ENCODE data around the gene STARD3NL. TPM values are rescaled to one million over a fixed set of nuclear protein-coding genes. Genes with fewer than 3 reads are reported as not detected.
"Not testable (repeated sequence)": the region's sequence is repeated elsewhere in the genome, so short reads cannot be mapped to it uniquely, and the experiment has no call there.

STARD3NL gene
- polyA plus RNA-seq, 1 donor (not counting 4 experiments of a cell fraction or from before 2014, with no cell fraction given): 45.1 TPM

GRCh38 chr7:38262545-38262944, 84.5 kb downstream of the STARD3NL start:
- no peak overlapping the region for H3K4me3 ChIP-seq (ENCODE audit: control insufficient read depth in 2 of 3, extremely low read depth in 1 of 3, insufficient read depth in 2 of 3, low read depth in 1 of 3, low read length in 3 of 3)
- no peaks in the 10 kb centered on the region for H3K27me3 ChIP-seq (ENCODE audit: control insufficient read depth, extremely low read depth, insufficient read depth, low read length)
- no peak overlapping the region for H3K9ac ChIP-seq (ENCODE audit: control insufficient read depth, extremely low read depth, insufficient read depth, low read length)
- dilution Hi-C loops (cut with MboI; ENCODE audit: extremely low pct_ligation_motif_present, low sequenced_read_pairs): no loop called here
- no peaks in the 10 kb centered on the region for H4K20me1 ChIP-seq (ENCODE audit: control insufficient read depth, extremely low read depth, insufficient read depth, low read length)
- FAIRE-seq (no peak), DNase-seq (ENCODE audit: low read depth, low spot score) (no peak)
- H3K36me3 ChIP-seq (ENCODE audit: control insufficient read depth in 2 of 2, extremely low read depth in 1 of 2, insufficient read depth in 2 of 2, low read length in 2 of 2): no peaks in the 10 kb centered on the region
- H3K4me1 ChIP-seq (ENCODE audit: control insufficient read depth, extremely low read depth, insufficient read depth, low read length): no peaks in the 10 kb centered on the region
- H3K27ac ChIP-seq (ENCODE audit: control insufficient read depth, insufficient read depth, low read length): no peak overlapping the region
- H3K9me1 ChIP-seq (ENCODE audit: control insufficient read depth, extremely low read depth, insufficient read depth, low read length): no peaks in the 10 kb centered on the region
- no peak overlapping the region for H3K4me2 ChIP-seq (ENCODE audit: control insufficient read depth, extremely low read depth, insufficient read depth, low read depth, low read length)
- H3K9me3 ChIP-seq (ENCODE audit: control insufficient read depth, low read depth, low read length): no peaks in the 10 kb centered on the region
- TF ChIP-seq CTCF (optimal IDR thresholded peaks at IDR 0.05 in 1 of 3, IDR thresholded peaks at IDR 0.05 in 1 of 3, conservative IDR thresholded peaks at IDR 0.05 in 1 of 3; ENCODE audit: extremely low read depth in 1 of 3, insufficient read depth in 2 of 3, low read length in 3 of 3): no peak
- no peak for TF ChIP-seq EZH2 (IDR thresholded peaks at IDR 0.05; ENCODE audit: low read length)
- no peak overlapping the region for H2AFZ ChIP-seq (ENCODE audit: control insufficient read depth, low read length)
- H3K79me2 ChIP-seq (ENCODE audit: control insufficient read depth, insufficient read depth, low read length): no peaks in the 10 kb centered on the region

- H3K4me1 ChIP-seq (ENCODE audit: control insufficient read depth, extremely low read depth, insufficient read depth, low read length); DNase-seq (ENCODE audit: low read depth, low spot score); FAIRE-seq; H3K27ac ChIP-seq (ENCODE audit: control insufficient read depth, insufficient read depth, low read length); H3K27me3 ChIP-seq (ENCODE audit: control insufficient read depth, extremely low read depth, insufficient read depth, low read length); H3K36me3 ChIP-seq (ENCODE audit: control insufficient read depth in 2 of 2, extremely low read depth in 1 of 2, insufficient read depth in 2 of 2, low read length in 2 of 2); H3K79me2 ChIP-seq (ENCODE audit: control insufficient read depth, insufficient read depth, low read length); H3K9ac ChIP-seq (ENCODE audit: control insufficient read depth, extremely low read depth, insufficient read depth, low read length); H2AFZ ChIP-seq (ENCODE audit: control insufficient read depth, low read length); H4K20me1 ChIP-seq (ENCODE audit: control insufficient read depth, extremely low read depth, insufficient read depth, low read length); H3K9me3 ChIP-seq (ENCODE audit: control insufficient read depth, low read depth, low read length); H3K9me1 ChIP-seq (ENCODE audit: control insufficient read depth, extremely low read depth, insufficient read depth, low read length); dilution Hi-C loops (cut with MboI; ENCODE audit: extremely low pct_ligation_motif_present, low sequenced_read_pairs); H3K4me2 ChIP-seq (ENCODE audit: control insufficient read depth, extremely low read depth, insufficient read depth, low read depth, low read length); H3K4me3 ChIP-seq (ENCODE audit: control insufficient read depth in 2 of 3, extremely low read depth in 1 of 3, insufficient read depth in 2 of 3, low read depth in 1 of 3, low read length in 3 of 3): not testable (repeated sequence)
Measured at GRCh38 chr7:38263274-38263673, 85.2 kb downstream of the STARD3NL start.

DNA sequence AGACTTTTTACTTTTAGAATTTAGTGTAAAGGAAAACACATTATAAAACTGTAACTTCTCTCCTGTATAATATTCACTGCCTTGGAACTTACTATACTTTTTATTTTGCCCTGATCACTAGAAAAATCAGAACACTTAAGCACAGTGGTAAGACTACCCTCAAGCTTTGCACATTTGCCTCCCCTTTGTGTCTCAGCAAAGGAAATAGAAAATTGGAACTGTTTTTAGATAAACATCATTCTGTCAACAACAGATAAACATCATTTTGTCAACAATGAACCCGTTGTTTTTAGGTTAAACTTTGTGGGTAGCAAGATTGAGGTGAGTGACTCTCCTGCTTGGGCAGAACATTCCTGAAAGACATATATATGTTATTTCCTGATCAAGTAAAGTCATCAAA, 86.6 kb downstream of the STARD3NL start:
- H2AFZ ChIP-seq (ENCODE audit: control insufficient read depth, low read length); H3K79me2 ChIP-seq (ENCODE audit: control insufficient read depth, insufficient read depth, low read length); H3K4me1 ChIP-seq (ENCODE audit: control insufficient read depth, extremely low read depth, insufficient read depth, low read length); H3K9ac ChIP-seq (ENCODE audit: control insufficient read depth, extremely low read depth, insufficient read depth, low read length); H3K27ac ChIP-seq (ENCODE audit: control insufficient read depth, insufficient read depth, low read length); H3K4me3 ChIP-seq (ENCODE audit: control insufficient read depth in 2 of 3, extremely low read depth in 1 of 3, insufficient read depth in 2 of 3, low read depth in 1 of 3, low read length in 3 of 3); H3K27me3 ChIP-seq (ENCODE audit: control insufficient read depth, extremely low read depth, insufficient read depth, low read length); H3K9me1 ChIP-seq (ENCODE audit: control insufficient read depth, extremely low read depth, insufficient read depth, low read length); H3K4me2 ChIP-seq (ENCODE audit: control insufficient read depth, extremely low read depth, insufficient read depth, low read depth, low read length); H3K9me3 ChIP-seq (ENCODE audit: control insufficient read depth, low read depth, low read length); dilution Hi-C loops (cut with MboI; ENCODE audit: extremely low pct_ligation_motif_present, low sequenced_read_pairs); FAIRE-seq; DNase-seq (ENCODE audit: low read depth, low spot score); H3K36me3 ChIP-seq (ENCODE audit: control insufficient read depth in 2 of 2, extremely low read depth in 1 of 2, insufficient read depth in 2 of 2, low read length in 2 of 2); H4K20me1 ChIP-seq (ENCODE audit: control insufficient read depth, extremely low read depth, insufficient read depth, low read length): not testable (repeated sequence)

GRCh38 chr7:38265958-38266357, 87.9 kb downstream of the STARD3NL start:
- FAIRE-seq; dilution Hi-C loops (cut with MboI; ENCODE audit: extremely low pct_ligation_motif_present, low sequenced_read_pairs); H3K79me2 ChIP-seq (ENCODE audit: control insufficient read depth, insufficient read depth, low read length): not testable (repeated sequence)

More at GRCh38 chr7:38265958-38266357, 87.9 kb downstream of the STARD3NL start:
- not testable (repeated sequence) for H2AFZ ChIP-seq (ENCODE audit: control insufficient read depth, low read length); H3K27ac ChIP-seq (ENCODE audit: control insufficient read depth, insufficient read depth, low read length); H3K4me1 ChIP-seq (ENCODE audit: control insufficient read depth, extremely low read depth, insufficient read depth, low read length); H3K36me3 ChIP-seq (ENCODE audit: control insufficient read depth in 2 of 2, extremely low read depth in 1 of 2, insufficient read depth in 2 of 2, low read length in 2 of 2); H3K9ac ChIP-seq (ENCODE audit: control insufficient read depth, extremely low read depth, insufficient read depth, low read length); H3K27me3 ChIP-seq (ENCODE audit: control insufficient read depth, extremely low read depth, insufficient read depth, low read length); H3K9me3 ChIP-seq (ENCODE audit: control insufficient read depth, low read depth, low read length); H3K4me3 ChIP-seq (ENCODE audit: control insufficient read depth in 2 of 3, extremely low read depth in 1 of 3, insufficient read depth in 2 of 3, low read depth in 1 of 3, low read length in 3 of 3); H3K9me1 ChIP-seq (ENCODE audit: control insufficient read depth, extremely low read depth, insufficient read depth, low read length); H3K4me2 ChIP-seq (ENCODE audit: control insufficient read depth, extremely low read depth, insufficient read depth, low read depth, low read length); H4K20me1 ChIP-seq (ENCODE audit: control insufficient read depth, extremely low read depth, insufficient read depth, low read length); DNase-seq (ENCODE audit: low read depth, low spot score)

All from keratinocyte (primary cell).